Esophagus muscularis mucosa (tissue), 4 donors: ENCODE measurements around the gene RFX3.
A peak's percentile ranks its signal among the peaks of the same experiment; 100 is the strongest.

Experiments
- CTCF ChIP-seq, 3 experiments: fragments of 200-600 bp in 2 of 3; fragments of 450-650 bp in 1 of 3; sonication (generic) in 2 of 3; IDR thresholded peaks; one replicate each; pipeline ENCODE4 v1.5.1; 2017 to 2019; ENCODE audit warnings: antibody characterized with exemption in 3 of 3, mild to moderate bottlenecking in 2 of 3, moderate library complexity in 1 of 3
- EP300 ChIP-seq: sonication (generic); formaldehyde crosslinking; IDR thresholded peaks from one replicate; pipeline ENCODE4 v1.6.1; 2017; ENCODE audit warnings: antibody characterized with exemption
- POLR2A ChIP-seq: fragments of 450-650 bp; IDR thresholded peaks from one replicate; pipeline ENCODE4 v1.6.1; 2017; ENCODE audit warnings: antibody characterized with exemption, moderate library complexity, mild to moderate bottlenecking, low read depth
- POLR2AphosphoS5 ChIP-seq, 2 donors: sonication (generic); formaldehyde crosslinking; IDR thresholded peaks; one replicate each; pipeline ENCODE4 v1.6.1; 2017; ENCODE audit warnings: antibody characterized with exemption in 2 of 2

GRCh38 chr9:3331801-3332200, 194.0 kb downstream of the RFX3 start:
- peak in 1 of 3 experiments; percentile 6 for TF ChIP-seq CTCF (IDR thresholded peaks at IDR 0.05)
- no peak for TF ChIP-seq EP300
- no peak for TF ChIP-seq POLR2A
- TF ChIP-seq POLR2AphosphoS5 (IDR thresholded peaks at IDR 0.05): no peak
